GM19035 (cell line): ENCODE measurements around the gene ASZ1.
"Not testable (repeated sequence)": the region's sequence is repeated elsewhere in the genome, so short reads cannot be mapped to it uniquely, and the experiment has no call there.

Experiments used
- ATAC-seq: cut with Tn5 transposase; IDR thresholded peaks from one replicate; pipeline ENCODE4 v1.9.1; 2021; ENCODE audit not compliant: unreplicated experiment

The ASZ1 gene, protein sequence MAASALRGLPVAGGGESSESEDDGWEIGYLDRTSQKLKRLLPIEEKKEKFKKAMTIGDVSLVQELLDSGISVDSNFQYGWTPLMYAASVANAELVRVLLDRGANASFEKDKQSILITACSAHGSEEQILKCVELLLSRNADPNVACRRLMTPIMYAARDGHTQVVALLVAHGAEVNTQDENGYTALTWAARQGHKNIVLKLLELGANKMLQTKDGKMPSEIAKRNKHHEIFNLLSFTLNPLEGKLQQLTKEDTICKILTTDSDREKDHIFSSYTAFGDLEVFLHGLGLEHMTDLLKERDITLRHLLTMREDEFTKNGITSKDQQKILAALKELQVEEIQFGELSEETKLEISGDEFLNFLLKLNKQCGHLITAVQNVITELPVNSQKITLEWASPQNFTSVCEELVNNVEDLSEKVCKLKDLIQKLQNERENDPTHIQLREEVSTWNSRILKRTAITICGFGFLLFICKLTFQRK

DNA sequence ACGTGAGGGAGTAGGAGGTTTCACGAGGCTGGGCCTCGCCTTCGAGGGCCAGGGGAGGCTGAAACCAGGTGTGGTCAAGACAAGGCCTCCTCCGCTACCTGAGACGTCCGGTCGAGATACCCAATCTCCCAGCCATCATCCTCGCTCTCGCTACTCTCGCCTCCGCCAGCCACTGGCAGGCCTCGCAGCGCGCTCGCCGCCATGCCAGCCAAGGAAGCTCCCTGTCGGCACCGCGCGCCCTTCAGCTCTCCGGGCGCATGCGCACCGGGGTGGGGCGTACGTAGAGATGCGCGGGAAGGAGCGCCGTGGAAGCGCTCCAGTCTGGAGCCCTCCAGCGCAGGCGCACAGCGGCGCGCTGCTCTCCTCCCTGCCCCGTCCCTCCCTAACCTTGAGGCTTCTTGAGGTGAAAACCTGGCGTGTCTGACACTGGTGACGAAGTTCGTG lies at the start of gene ASZ1:
Gene ASZ1, minus strand, starts transcription at position 236 of the 444 bp plus-strand sequence. Its CDS starts 33 bp downstream, at position 203.
- ATAC-seq, result no peak

DNA sequence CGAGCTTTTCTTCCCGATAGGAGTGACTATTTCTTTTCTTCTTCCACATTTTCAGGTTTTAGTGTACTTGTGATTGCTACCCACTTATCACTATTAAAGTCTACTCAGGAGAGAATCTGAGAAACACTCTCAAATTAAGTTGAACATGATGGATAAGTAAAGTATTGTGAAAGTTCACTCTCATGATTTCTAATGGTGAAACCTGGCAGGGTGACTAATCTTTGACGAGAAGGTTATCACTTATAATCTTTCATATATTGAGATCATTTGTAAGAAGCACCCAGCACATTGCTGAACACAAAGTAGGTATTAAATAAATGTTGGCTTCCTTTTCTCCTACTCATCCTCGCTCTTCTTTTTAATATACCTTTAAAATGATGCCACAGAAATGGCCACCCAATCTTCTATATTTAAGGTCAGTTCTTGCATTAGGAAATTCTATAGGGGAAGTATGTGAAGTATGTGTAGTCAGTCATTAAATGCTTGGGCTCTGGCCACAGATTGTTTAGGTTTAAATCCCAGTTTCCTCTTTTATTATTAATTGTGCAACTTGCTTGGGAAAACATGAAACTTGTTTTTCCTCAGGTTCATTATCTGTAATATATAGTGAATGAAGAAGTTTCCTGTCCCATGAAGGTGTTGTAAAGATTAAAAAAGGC lies 49.4 kb upstream of the ASZ1 start:
- ATAC-seq, result no peak

DNA sequence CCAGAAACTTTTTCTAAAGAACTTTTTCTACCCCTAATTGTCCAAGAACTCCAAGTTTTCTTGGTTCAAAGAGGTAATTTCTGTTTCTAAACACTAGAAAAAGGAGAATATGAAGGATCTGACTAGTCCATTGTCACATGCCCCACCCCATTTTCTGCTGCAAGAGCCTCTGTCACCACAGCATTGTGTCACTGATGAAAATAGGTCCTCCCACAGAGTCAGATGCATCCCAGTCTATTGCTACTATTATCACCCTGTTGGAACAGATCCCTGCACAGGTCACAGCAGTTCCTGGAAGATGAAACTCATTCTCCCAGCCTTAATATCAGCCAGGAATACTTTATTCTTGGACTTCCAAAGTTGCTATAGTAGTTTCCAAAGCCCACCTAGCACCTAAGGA lies 45.0 kb upstream of the ASZ1 start:
- ATAC-seq, result no peak

DNA sequence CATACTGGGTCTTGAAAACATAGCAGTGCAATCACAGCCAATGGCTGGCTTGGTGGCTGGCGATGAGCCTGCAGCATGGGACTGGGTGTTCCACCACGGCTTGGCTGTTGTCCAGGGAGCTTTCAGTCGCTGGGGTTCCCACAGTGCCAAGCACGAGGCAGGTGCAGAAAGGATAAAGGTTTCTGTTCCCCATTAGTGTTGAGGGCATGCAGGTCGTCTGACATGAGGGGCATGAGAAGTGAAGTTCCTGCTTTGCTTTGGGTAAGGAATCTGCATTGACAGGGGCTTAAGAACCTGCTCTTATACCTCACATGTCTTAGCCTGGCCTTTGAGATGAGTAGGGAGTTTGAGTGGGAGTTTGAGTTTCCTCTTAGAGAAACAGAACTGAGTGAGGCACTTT lies 43.5 kb upstream of the ASZ1 start:
- ATAC-seq, result no peak

DNA sequence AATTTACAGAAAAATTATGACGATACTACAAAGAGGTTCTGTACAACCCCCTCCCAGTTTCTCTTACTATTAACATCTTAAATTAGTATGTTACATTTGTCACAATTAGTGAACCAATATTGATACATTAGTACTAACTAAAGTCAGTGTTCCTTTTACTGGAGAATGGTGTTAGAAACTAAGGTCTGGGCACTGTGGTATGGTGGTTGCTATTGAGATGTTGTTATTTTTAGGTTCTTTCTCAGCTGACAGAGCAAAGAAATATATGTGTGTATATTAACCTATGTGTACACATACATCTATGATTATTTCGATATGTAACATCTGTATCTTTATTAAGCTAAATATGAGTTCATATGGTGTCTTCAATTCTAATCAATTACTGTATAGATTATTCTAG lies 40.9 kb upstream of the ASZ1 start:
- no peak for ATAC-seq

DNA sequence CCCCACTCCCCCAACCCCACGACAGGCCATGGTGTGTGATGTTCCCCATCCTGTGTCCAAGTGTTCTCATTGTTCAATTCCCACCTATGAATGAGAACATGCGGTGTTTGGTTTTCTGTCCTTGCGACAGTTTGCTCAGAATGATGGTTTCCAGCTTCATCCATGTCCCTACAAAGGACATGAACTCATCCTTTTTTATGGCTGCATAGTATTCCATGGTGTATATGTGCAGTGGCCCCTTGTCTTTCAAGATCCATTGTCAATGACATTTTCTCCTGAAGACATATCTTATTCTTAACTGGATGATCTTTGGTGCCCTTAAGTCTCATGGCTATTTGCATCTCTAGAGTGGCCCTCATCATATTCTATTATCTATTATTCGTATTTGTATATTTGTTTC lies 33.5 kb upstream of the ASZ1 start:
- ATAC-seq, result not testable (repeated sequence)

DNA sequence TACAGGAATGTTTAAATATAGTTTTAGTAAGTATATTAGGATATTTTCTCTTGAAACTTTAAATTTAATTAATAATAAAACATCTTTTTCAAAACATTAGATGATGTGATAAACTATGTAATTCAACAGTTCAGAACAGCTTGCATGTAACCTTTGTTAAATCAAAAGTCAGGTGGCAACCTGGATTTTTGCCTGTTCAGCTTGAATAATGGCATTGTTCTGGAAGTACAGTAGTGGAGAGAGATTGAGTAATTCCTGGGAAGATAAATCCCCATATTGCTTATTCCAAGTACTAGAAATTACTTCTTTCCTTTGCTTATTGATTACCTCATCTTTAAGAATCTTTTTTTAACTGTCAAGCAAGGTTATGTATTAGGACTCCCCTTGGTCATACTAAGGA lies 32.4 kb upstream of the ASZ1 start:
- ATAC-seq, result no peak

DNA sequence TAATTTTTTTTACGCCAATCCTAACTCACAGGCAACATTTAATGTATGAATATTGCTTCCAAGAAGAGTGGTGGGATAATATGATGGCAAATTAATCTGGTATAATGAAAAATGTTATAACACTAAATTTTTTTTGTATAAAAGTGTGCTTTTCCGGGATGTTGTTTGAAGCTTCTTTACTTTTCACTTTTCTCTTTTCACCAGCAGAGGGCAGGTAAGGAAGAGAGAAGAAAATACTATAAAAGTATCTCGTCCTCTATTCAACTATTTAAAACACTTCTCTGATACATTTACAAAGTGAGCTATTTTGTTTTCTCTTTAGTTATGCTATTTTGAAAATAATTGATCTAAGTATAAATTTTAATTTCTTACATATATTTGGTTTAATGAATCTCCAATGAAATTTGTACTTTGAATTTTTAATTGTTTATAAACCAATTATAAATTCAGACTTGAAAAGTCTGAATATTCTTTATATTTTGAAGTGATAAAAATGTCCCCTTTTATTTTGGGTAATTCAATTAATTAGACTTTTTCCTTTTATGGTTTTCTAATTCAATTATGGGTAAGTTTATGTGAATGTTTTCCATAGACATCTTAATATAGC lies 31.8 kb upstream of the ASZ1 start:
- ATAC-seq, result no peak

DNA sequence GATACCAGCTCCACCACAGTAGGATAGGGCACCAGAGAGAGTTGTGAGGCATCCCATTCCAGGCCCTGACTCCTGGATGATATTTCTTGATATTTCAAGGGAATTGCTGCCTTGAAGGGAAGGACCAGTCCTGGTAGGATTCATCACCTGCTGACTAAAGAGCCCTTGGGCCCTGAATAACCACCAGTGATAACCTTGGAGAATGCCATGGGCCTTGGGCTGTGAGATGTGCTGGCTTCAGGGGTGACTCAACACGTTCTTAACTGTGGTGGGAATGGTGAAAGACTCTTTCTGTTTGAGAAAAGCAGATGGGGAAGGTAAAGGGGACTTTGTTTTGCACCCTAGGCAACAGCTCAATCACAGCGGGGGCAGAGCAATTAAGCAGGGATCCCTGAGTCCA lies 21.4 kb upstream of the ASZ1 start:
- ATAC-seq, result no peak

DNA sequence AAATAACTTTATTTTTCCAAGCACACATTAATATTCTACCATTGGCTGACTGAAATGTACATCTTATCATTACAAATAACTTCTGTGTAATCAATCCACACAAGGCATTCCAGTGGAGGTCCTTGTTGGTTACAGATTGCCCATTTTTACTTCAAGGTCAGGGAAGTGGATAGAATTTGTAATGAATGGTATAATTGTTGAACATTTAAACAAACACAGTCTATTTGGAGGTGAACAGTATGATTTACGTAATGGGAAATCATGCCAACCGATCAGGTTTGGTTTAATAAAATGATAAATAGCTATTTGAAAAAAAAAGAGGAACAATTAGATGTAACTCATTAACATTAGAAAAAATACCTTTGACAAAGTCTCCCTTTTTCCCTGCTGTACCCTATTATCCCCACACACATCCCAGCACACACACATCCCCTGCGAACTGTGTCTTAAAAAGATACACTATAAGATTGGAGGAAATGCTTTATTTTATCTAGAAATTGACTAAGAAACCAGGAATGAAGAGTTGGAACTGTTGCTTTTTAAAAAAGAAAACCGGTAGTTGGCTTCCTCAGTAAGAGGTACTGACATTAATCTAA lies 19.0 kb upstream of the ASZ1 start:
- ATAC-seq, result no peak

DNA sequence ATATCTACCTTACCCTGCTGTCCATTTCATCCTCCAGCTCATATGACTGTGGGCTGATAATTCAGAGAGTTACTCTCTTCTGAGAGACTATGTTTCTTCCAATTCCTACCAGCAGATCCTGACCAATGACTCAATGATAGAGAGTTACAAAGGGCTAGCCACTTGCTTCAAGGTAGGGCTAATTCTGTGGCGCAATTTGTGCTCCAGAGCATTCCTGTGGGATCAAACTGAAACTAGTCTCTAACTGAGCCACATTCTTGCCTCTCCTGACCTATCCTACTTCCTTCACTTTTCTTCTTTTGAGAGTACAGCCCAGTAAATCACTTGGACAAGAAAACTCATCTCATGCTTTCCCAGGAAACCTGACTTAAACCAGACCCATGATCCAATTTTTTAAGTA lies 17.9 kb upstream of the ASZ1 start:
- ATAC-seq, result no peak

DNA sequence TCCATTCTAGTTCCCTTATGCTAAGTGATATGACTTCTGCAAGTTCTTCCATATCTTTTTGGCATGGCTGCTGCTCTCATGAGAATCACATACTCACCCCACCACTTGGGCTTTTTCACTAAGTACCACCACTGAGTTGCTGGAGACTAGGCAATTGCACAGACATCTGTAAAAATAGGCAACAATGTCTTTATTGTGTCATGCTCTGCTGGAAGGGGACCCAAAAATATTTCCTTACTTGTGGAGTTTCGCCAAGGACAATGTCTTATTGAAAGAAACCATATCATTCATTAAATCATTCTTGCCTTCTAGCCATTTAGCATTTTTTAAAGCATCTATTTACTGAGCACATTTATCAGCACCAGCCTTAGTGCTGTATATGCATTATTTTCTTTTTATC lies 17.4 kb upstream of the ASZ1 start:
- ATAC-seq, result no peak

DNA sequence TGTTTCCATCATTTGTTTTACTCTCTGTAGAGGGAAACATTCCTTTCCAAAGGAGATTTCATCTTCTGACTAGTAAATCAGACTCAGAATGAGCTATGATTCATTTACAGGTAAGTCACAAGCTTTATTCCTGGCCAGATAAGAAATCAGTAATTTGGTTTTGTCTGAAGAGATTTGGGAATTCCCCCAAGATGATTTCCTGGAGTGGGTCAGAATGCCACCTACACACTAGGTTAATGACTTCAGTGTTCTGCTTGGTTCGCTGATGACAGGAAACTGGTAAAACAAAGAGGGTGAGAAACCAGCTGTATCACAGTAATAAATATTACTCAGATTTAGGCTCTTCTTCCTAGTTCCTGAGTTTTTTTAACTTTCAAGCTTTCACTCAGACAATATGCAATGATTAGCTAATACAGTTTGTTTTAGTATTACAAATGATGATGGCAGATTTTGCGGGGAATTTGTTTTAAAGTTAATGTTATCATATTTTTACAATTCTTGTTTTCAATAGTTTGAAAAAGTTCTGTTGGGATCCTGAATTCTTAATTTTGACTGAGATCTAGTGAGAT lies 8.3 kb upstream of the ASZ1 start:
- ATAC-seq, result peak; percentile 96

DNA sequence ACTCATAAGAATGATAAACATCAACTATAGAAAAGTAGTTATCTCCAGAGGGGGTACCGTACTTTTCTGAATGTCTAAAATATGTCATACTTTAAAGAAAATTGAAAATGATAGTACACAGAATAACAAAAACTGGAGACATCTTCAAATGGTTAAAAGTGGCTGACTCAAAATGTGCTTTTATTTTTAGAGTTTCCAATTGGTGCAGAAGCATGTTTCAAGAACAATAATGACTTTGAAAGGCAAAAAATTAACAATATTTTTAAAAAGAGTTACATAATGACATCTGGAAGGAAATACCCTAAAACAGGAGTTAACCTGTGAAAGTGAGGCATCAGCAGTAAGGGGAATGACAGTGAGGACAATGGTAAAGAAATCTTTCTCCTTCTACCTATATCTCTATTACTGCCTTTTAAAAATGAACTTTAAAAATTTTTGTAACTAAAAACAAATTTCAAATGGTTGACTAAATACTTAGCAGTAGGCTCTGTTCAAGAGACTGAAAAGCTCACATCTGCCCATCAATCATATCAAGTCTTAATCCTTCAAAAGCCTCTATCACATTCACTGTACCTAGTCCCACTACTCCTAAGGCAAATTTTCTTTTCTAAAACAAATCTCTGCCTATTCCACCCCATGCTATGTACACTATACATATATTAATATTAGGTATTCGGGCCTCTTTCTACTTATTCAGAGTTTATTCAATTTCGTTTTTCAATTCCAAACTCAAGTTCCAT lies 3.0 kb downstream of the ASZ1 start:
- peak; percentile 78 for ATAC-seq

DNA sequence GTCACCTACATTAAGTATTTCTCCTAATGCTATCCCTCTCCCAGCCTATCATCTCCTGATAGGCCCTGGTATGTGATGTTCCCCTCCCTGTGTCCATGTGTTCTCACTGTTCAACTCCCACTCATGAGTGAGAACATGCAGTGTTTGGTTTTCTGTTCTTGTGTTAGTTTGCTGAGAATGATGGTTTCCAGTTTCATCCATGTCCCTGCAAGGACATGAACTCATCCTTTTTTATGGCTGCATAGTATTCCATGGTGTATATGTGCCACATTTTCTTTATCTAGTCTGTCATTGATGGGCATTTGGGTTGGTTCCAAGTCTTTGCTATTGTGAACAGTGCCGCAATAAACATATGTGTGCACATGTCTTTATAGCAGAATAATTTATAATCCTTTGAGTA lies 12.7 kb downstream of the ASZ1 start:
- not testable (repeated sequence) for ATAC-seq

DNA sequence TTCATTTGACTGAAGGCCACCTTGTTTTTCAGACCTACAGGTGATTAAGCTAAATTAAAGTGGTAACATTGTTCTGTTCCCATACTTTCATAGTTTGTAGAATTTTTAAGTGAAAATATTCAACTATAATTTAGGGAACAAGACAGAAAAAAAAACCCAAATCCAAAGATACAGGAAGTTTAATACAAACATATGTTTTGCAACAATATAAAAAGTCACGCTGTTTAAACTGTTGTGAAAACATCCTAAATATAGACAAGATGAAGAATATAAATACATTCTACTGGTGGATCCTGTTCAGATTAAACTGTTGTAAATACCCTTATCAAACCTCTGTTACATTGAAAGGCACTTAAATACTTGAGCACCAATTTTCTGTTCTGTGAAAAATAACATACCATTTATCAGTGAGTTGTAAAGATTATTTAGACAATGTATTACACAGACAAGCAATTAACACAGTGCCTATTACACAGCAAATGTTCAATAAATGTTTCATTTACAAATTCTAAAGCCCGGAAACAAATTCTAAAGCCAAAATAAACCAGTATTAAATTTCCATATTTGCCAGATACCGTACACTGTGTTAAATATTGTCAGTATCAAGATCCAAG lies 14.2 kb downstream of the ASZ1 start:
- no peak for ATAC-seq

DNA sequence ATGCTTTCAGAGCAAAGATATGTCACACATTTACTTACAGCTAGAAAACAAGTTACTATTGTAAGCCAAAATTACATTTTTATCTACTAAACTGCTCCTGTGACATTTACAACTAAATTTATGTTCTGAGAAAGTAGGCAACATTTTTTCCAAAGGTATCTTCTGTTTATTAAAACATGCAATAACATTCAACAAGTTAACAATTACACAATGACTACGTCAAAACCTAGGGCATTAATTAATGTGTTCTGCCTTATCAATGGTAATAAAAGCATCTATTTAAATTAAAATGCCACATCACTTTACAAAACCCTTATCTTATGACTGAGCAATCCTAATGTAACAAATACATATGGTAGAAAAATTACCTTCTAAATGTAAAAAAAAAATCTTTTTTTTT lies 14.9 kb downstream of the ASZ1 start:
- ATAC-seq, result no peak

DNA sequence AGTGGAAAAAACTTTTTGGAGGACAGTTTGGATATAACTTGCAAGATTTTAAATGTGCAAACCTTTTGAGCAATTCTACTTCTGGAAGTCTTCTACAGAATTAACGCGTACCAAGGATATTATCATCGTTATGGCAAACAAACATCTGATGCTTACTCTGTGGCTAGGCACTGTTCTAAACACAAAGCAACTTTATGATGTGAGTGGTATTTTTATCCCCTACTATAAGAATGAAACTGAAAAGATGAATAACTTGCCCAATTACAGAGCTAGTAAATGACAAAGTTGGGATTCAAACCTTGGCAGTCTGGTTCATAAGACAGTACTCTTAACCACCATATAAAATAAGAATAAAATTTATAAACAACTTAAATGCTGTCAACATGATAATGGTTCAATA lies 15.8 kb downstream of the ASZ1 start:
- ATAC-seq, result no peak

DNA sequence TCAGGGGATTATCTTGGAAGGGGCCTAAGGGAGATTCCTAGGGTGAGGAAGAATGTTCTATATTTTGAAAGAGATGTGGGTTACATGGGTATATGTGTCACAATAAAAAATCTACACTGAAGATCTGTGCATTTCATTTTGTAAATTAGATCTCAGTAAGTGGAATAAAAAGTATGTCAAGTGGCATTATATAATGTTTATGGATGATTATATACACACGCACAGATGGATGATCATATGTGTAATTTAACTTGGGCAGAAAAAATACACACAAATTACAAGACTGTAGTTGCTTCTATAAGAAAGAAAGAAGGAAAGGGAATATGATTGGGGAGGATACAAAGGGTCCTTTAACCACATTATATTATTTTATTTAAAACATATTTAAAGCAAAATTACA lies 18.5 kb downstream of the ASZ1 start:
- no peak for ATAC-seq

DNA sequence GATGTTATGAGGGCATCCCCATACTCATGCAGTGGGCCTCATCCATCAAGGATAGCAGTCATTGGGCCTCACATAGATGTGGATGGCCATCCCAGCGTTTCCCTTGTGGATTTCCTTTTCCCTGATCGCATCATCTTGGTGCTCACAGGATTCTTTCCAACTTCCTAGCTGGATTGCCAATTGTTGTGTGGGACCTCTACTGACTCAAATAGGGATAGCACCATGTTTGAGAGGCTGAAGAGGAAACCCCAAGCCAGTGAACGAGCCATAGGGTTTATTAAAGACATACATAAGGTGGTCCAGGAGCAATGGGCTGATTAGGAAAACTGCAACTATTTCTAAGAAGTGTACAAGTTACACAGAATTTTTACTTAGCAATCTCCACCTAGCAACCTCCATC lies 21.8 kb downstream of the ASZ1 start:
- ATAC-seq, result no peak
